Measurements from ENCODE around the gene EMC8.

- TF ChIP-seq EZH2 (IDR thresholded peaks at IDR 0.05) (no peak), POLR2AphosphoS5 (IDR thresholded peaks at IDR 0.05; ENCODE audit: borderline replicate concordance, low read depth, low read length) (no peak)
Observed at GRCh38 chr16:85798283-85798776, 1.0 kb downstream of the EMC8 start.

All from SK-N-MC (cell line).